Thyroid gland (tissue), 4 donors: Measurements from ENCODE around the gene VPS52.

Experiments used
- POLR2A ChIP-seq, 2 donors: fragments of 450-650 bp; IDR thresholded peaks; one replicate each; pipeline ENCODE4 v1.6.1; 2017; ENCODE audit warnings: antibody characterized with exemption in 2 of 2, mild to moderate bottlenecking in 2 of 2, moderate library complexity in 1 of 2
- TF ChIP-seq, protein P1 (sequence below), 6 experiments: fragments of 200-600 bp in 3 of 6; fragments of 450-650 bp in 3 of 6; sonication (generic) in 3 of 6; IDR thresholded peaks; one replicate each; pipeline ENCODE4 v1.5.1; 2016 to 2019; ENCODE audit warnings: antibody characterized with exemption in 6 of 6, mild to moderate bottlenecking in 2 of 6, inconsistent platforms in 1 of 6, moderate library complexity in 1 of 6

GRCh38 chr6:33203443-33204164 is 68.1 kb downstream of the VPS52 start:
- no peak for TF ChIP-seq POLR2A (IDR thresholded peaks at IDR 0.05)
- TF ChIP-seq, protein P1, sequence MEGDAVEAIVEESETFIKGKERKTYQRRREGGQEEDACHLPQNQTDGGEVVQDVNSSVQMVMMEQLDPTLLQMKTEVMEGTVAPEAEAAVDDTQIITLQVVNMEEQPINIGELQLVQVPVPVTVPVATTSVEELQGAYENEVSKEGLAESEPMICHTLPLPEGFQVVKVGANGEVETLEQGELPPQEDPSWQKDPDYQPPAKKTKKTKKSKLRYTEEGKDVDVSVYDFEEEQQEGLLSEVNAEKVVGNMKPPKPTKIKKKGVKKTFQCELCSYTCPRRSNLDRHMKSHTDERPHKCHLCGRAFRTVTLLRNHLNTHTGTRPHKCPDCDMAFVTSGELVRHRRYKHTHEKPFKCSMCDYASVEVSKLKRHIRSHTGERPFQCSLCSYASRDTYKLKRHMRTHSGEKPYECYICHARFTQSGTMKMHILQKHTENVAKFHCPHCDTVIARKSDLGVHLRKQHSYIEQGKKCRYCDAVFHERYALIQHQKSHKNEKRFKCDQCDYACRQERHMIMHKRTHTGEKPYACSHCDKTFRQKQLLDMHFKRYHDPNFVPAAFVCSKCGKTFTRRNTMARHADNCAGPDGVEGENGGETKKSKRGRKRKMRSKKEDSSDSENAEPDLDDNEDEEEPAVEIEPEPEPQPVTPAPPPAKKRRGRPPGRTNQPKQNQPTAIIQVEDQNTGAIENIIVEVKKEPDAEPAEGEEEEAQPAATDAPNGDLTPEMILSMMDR (IDR thresholded peaks at IDR 0.05) = no peak
